Stimulated activated memory B cell treated with anti-CD40 and anti-IgM and Interleukin-4, amounts not matched to agents 10 μg/mL and 1 μg/mL and 100 μg/mL, for 72 hours (primary cell): ENCODE measurements around the gene CLIP2.
A peak's percentile ranks its signal among the peaks of the same experiment; 100 is the strongest.
"Not testable (repeated sequence)": the region's sequence is repeated elsewhere in the genome, so short reads cannot be mapped to it uniquely, and the experiment has no call there.

ENCODE experiments used
- ATAC-seq: fragments of 150-1000 bp; cut with Tn5 transposase; 2 replicates; pipeline ENCODE4 v1.10.0; 2021
- H3K27ac Mint-ChIP-seq: one replicate; pipeline ENCODE4 v1.8.0; 2022; ENCODE audit warnings: mild to moderate bottlenecking, mixed read lengths
- H3K27me3 Mint-ChIP-seq: one replicate; pipeline ENCODE4 v1.8.0; 2022; ENCODE audit warnings: mixed read lengths
- H3K36me3 Mint-ChIP-seq: one replicate; pipeline ENCODE4 v1.8.0; 2022; ENCODE audit warnings: mixed read lengths
- H3K4me1 Mint-ChIP-seq: one replicate; pipeline ENCODE4 v1.8.0; 2022; ENCODE audit warnings: mixed read lengths
- H3K4me3 Mint-ChIP-seq: one replicate; pipeline ENCODE4 v1.8.0; 2022; ENCODE audit warnings: mild to moderate bottlenecking, moderate library complexity, mixed read lengths
- H3K9me3 Mint-ChIP-seq: one replicate; pipeline ENCODE4 v1.8.0; 2022; ENCODE audit warnings: mixed read lengths

The CLIP2 gene

DNA sequence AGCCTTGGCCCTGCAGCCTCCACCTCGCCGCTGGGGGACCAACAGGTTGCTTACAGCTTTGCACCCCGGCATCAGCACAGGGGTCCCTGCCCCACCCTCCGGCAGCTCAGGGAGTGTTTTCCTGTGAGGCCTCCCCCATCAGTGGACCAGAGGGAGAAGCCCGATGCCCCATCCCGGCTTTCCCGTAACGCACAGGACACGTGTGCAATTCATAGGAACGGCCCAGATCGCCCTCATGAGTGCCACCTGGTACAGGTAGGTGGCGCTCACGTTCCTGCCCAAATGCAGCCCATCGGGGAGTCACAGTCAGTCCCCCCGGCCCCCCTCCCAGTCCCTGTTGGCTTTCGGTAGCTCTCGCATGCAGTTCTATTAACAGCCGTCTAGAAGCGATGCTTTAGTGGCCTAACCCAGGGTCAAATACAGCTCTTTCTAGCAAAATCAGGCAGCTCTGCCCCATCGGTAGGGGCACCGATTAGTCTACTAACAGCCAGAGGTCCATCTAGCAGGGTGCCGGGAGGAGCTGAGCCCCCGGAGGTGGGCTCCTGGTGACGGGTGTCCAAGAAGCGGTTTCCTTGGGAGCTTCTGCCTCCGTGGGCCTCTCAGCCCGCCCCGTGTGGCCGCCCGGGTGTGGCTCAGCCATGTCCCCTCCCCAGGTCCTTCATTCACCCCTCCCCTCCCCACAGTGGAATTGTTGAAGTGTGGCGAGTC, 116.1 kb downstream of the CLIP2 start:
- H3K36me3 Mint-ChIP-seq: peaks cover 42% of the 10 kb centered on the region
- ATAC-seq: no peak
- no peak overlapping the region for H3K27ac Mint-ChIP-seq
- H3K9me3 Mint-ChIP-seq: no peaks in the 10 kb centered on the region
- H3K27me3 Mint-ChIP-seq: peaks cover 2% of the 10 kb centered on the region
- peaks cover 6% of the 10 kb centered on the region for H3K4me1 Mint-ChIP-seq
- H3K4me3 Mint-ChIP-seq: no peak overlapping the region

DNA sequence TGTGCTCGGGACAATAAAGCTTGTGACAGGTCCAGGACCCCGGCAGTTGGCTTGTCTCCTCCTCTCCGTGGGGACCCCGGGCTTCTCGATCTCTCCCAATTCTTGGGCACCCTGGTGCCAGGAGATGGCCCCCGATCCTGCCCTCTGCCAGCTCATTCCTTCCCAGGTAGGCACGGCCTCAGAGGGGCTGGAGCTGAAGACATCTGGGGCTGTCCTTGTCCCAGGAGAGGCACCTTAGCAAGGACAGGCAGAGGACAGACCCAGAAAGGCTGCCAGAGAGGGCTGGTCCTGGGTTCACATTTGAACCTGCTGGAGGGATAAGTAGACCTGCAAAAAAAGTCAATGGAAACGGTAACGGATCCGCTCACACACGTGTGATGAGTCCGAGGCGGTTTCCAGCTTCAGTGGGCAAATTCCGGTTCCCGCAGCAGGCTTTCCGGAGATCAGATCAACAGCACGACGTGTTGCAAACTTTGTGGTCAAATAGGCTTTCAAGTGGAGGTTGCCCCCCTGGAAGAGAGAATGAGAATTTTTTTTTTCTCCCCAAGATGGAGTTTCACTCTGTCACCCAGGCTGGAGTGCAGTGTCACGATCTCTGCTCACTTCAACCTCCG, 116.8 kb downstream of the CLIP2 start:
- ATAC-seq: no peak
- H3K4me3 Mint-ChIP-seq: no peak overlapping the region
- H3K27ac Mint-ChIP-seq: no peak overlapping the region
- H3K27me3 Mint-ChIP-seq: peaks cover 8% of the 10 kb centered on the region
- peaks cover 6% of the 10 kb centered on the region for H3K4me1 Mint-ChIP-seq
- H3K36me3 Mint-ChIP-seq: peaks cover 35% of the 10 kb centered on the region
- no peaks in the 10 kb centered on the region for H3K9me3 Mint-ChIP-seq

DNA sequence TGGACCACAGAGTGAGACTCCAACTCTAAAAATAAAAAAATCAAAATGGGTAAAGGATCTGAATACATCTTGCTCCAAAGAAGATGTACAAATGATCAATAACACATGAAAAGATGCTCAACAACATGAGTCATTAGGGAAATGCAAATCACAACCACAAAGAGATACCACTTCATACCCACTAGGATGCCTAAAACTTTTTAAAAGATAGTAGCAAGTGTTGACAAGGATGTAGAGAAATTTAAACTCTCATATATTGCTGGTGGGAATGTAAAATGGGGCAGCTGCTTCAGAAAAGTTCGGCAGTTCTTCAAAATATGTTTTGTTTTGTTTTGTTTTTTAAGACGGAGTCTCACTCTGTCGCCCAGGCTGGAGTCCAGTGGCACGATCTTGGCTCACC, 118.8 kb downstream of the CLIP2 start:
- ATAC-seq: no peak
- Mint-ChIP-seq H3K9me3 (no peaks in the 10 kb centered on the region), H3K27ac (no peak overlapping the region), H3K4me1 (peaks cover 6% of the 10 kb centered on the region), H3K4me3 (no peak overlapping the region), H3K27me3 (peaks cover 9% of the 10 kb centered on the region), H3K36me3 (peaks cover 29% of the 10 kb centered on the region)

DNA sequence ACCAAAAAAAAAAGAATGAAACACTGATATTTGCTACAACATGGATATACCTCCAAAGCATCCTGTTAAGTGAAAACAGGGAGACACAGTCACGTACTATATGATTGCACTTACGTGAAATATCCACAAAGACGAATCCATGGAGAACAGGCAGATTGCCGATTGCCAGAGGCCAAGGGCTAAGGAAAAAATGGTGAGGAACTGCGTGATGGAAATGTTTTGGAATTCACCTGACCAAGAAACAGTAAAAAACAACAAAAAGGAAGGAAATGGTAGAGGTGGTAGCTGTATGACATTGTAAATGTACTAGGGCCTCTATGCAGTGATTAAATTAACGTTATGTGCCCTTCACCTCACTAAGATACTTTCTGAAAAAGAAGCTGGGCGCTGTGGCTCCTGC, 120.4 kb downstream of the CLIP2 start:
- peaks cover 6% of the 10 kb centered on the region for H3K4me1 Mint-ChIP-seq
- H3K4me3 Mint-ChIP-seq: no peak overlapping the region
- H3K36me3 Mint-ChIP-seq: peaks cover 14% of the 10 kb centered on the region
- peaks cover 9% of the 10 kb centered on the region for H3K27me3 Mint-ChIP-seq
- H3K9me3 Mint-ChIP-seq: no peaks in the 10 kb centered on the region
- H3K27ac Mint-ChIP-seq: no peak overlapping the region
- no peak for ATAC-seq

DNA sequence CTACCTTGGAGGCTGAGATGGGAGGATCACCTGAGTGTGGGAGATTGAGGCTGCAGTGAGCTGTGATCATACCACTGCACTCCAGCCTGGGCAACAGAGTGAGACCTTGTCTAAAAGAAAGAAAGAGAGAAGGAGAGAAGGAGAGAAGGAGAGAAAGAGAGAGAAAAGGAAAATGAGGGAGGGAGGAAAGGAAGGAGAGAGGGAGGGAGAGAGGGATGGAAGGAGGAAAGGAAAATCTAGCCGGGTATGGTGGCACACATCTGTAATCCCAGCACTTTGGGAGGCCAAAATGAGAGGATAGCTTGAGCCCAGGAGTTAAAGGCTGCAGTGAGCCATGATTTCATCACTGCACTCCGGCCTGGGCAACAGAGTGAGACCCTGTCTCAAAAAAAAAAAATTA, 121.6 kb downstream of the CLIP2 start:
- H3K4me3 Mint-ChIP-seq: no peak overlapping the region
- no peak for ATAC-seq
- H3K27me3 Mint-ChIP-seq: peaks cover 9% of the 10 kb centered on the region
- no peaks in the 10 kb centered on the region for H3K9me3 Mint-ChIP-seq
- H3K36me3 Mint-ChIP-seq: peaks cover 4% of the 10 kb centered on the region
- H3K4me1 Mint-ChIP-seq: peaks cover 6% of the 10 kb centered on the region
- H3K27ac Mint-ChIP-seq: no peak overlapping the region

DNA sequence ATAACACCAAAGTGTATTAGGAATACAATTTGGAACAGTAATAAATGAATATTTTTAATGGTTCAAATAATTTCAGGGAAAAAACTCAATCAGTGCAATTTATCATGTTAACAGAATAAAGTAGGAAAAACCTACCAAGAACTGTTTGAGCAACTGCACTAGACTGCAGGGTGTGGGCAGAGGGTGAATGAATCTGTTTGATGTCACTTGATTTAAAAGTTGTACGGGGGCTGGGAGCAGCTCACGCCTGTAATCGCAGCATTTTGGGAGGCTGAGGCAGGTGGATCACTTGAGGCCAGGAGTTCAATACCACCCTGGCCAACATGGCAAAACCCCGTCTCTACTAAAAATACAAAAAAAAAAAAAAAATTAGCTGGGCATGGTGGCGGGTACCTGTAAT, 122.4 kb downstream of the CLIP2 start:
- not testable (repeated sequence) for H3K27ac Mint-ChIP-seq, H3K4me3 Mint-ChIP-seq, H3K27me3 Mint-ChIP-seq, H3K36me3 Mint-ChIP-seq, ATAC-seq, H3K4me1 Mint-ChIP-seq, H3K9me3 Mint-ChIP-seq

DNA sequence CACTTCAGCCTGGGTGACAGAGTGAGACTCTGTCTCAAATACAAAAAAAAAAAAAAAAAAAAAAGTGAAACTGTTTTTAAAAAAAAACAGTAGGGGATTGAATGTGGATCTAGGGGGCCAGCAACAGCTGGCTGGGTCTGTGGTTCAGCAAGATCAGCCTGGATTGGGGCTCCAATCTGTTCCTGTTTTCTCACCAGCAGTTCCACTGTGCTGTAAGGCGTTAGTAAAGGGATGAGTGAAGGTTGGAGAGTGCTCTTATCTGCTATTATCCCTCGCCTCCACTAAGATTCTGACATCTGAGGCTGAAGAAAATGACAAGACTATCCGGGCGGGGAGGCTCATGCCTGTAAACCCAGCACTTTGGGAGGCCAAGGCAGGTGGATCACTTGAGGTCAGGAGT, 122.8 kb downstream of the CLIP2 start:
- H3K4me3 Mint-ChIP-seq: no peak overlapping the region
- no peaks in the 10 kb centered on the region for H3K36me3 Mint-ChIP-seq
- peaks cover 9% of the 10 kb centered on the region for H3K27me3 Mint-ChIP-seq
- ATAC-seq: no peak
- no peaks in the 10 kb centered on the region for H3K9me3 Mint-ChIP-seq
- no peak overlapping the region for H3K27ac Mint-ChIP-seq
- H3K4me1 Mint-ChIP-seq: peaks cover 6% of the 10 kb centered on the region

DNA sequence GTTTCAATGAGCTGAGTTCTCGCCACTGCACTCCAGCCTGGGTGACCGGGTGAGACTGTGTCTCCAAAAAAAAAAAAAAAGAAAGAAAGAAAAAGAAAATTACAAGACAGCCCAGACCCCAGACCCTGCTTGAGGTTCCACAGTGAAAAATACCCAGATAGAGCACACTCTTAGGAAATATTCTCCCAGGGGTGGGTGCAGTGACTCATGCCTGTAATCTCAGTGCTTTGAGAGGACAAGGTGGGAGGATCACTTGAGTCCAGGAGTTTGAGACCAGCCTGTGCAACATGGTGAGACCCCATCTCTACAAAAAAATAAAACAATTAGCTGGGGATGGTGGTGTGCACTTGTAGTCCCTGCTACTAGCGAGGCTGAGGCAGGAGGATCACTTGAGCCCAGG, 123.4 kb downstream of the CLIP2 start:
- no peak for ATAC-seq
- Mint-ChIP-seq H3K27me3 (peaks cover 9% of the 10 kb centered on the region), H3K27ac (no peak overlapping the region), H3K4me1 (peaks cover 12% of the 10 kb centered on the region), H3K36me3 (no peaks in the 10 kb centered on the region), H3K9me3 (no peaks in the 10 kb centered on the region), H3K4me3 (no peak overlapping the region)

DNA sequence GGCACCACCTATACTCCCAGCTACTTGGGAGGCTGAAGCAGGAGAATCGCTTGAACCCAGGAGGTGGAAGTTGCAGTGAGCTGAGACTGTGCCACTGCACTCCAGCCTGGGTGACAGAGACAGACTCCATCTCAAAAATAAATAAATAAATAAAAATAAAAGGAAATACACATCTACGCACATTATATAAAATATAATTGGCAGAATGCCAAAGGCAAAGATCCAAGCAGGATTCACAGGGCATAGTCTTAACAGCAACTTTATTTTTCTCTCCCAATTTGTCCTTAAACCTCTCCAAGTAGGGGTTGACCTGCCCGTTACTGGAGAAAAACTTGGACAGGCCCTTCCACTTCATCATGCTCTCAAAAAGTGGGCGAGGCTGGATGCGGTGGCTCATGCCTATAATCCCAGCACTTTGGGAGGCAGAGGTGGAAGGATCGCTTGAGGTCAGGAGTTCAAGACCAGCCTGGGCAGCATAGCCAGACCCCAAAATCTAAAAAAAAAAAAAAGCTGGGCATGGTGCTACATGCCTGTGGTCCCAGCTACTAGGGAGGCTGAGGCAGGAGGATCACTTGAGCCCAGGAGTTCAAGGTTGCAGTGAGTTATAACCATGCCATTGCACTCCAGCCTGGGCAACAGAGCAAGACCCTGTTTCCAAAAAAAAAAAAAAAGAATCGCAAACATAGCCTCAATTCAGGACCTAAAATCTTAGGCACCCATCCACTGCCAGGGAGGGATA, 125.6 kb downstream of the CLIP2 start:
- not testable (repeated sequence) for H3K36me3 Mint-ChIP-seq

DNA sequence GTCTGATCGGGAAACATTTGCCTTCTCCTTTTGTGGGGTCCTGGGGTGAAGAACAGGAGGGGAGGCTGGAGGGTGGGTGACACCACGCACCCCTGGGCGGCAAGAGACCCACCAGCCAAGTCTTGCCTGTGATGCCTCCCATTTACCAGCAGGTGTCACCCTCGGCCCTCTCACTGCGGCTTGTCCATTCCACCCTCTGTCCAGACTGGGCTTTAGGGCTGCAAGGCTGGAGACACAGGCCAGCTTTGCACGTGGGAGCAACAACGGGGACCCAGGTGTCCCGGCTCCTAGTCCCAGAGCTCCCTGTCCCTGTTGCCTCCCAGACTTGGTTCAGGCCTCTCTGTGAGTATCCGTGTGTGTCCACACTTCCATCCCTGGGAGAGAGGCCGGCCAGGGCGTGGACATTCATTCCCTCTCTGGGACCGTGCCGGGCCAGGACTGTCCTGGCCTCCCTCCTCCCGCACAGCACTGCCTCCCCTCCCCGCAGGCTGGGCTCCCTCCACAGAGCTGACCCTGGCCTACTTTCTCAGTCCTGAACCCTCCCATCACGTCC, 128.3 kb downstream of the CLIP2 start:
- Mint-ChIP-seq H3K9me3 (no peaks in the 10 kb centered on the region), H3K27ac (peak overlapping the region; percentile 30), H3K27me3 (no peaks in the 10 kb centered on the region), H3K36me3 (no peaks in the 10 kb centered on the region), H3K4me3 (no peak overlapping the region), H3K4me1 (peaks cover 17% of the 10 kb centered on the region)
- peak; percentile 67 for ATAC-seq

More for the DNA sequence above, 125.6 kb downstream of the CLIP2 start:
- not testable (repeated sequence) for H3K27me3 Mint-ChIP-seq, ATAC-seq, H3K9me3 Mint-ChIP-seq, H3K27ac Mint-ChIP-seq, H3K4me3 Mint-ChIP-seq
- peaks cover 14% of the 10 kb centered on the region for H3K4me1 Mint-ChIP-seq

DNA sequence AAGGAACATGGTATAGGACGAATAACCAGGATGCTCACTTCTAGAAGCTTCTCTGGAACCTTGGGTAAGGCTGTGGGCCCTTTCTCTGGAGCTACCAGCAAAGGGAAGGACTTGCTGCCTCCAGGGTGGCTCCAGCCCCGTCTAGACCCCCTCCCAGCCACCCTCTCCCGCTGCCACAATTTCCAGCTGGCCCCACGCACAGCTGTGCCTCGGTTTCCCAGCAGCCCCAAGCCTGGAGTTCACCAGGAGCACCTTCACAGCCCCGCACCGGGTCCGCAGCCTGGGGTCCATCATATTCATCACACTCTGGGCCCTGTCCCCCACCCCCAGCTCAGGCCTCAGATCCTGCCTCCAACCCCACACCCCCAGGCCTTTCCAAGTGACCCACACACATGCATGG, 128.9 kb downstream of the CLIP2 start:
- Mint-ChIP-seq H3K4me1 (peaks cover 17% of the 10 kb centered on the region), H3K27ac (no peak overlapping the region), H3K36me3 (no peaks in the 10 kb centered on the region), H3K27me3 (no peaks in the 10 kb centered on the region), H3K4me3 (no peak overlapping the region), H3K9me3 (no peaks in the 10 kb centered on the region)
- ATAC-seq: no peak

DNA sequence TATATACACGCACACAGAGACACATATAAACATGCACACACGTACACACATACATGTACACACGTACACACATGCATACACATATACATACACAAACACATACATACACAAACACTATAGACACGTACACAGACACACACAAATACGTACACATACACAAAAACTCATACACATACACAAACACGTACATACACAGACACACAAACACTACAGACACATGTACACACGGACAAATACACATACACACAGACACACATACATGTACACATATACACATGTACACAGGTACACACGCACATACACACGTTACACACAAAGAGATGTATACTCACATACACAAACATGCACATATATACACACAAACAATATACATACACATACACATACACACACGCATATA, 129.3 kb downstream of the CLIP2 start:
- no peaks in the 10 kb centered on the region for H3K36me3 Mint-ChIP-seq
- no peak overlapping the region for H3K27ac Mint-ChIP-seq
- H3K4me1 Mint-ChIP-seq: peaks cover 17% of the 10 kb centered on the region
- H3K4me3 Mint-ChIP-seq: no peak overlapping the region
- H3K27me3 Mint-ChIP-seq: no peaks in the 10 kb centered on the region
- no peak for ATAC-seq
- no peaks in the 10 kb centered on the region for H3K9me3 Mint-ChIP-seq

DNA sequence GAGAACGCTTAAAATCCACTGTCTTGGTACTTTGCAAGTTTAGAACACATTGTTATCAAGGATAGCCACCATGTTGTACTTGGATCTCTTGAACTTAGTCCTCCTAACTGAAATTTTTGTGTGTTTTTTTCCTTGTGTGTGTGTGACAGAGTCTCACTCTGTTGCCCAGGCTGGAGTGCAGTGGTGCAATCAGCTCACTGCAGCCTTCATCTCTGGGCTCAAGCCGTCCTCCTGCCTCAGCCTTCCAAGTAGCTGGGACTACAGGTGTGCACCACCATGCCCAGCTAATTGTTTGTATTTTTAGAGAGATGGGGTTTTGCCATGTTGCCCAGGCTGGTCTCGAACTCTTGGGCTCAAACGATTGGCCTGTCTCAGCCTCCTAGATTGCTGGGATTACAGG, 130.0 kb downstream of the CLIP2 start:
- peaks cover 17% of the 10 kb centered on the region for H3K4me1 Mint-ChIP-seq
- not testable (repeated sequence) for H3K27ac Mint-ChIP-seq, H3K27me3 Mint-ChIP-seq, H3K9me3 Mint-ChIP-seq, ATAC-seq, H3K36me3 Mint-ChIP-seq, H3K4me3 Mint-ChIP-seq

DNA sequence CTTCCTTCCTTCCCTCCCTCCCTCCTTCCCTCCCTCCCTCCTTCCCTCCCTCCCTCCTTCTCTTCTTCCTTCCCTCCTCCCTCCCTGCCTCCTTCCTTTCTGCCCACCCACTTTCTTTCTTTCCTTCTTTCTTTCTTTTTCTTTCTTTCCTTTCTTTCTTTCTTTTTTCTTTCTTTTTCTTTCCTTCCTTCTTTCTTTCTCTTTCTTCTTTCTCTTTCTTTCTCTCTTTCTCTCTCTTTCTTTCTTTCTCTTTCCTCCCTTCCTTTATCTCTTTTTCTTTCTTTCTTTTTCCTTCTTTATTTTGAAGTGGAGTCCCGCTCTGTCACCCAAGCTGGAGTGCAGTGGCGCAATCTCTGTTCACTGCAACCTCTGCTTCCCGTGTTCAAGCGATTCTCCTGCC, 130.8 kb downstream of the CLIP2 start:
- no peaks in the 10 kb centered on the region for H3K36me3 Mint-ChIP-seq
- no peak for ATAC-seq
- peaks cover 17% of the 10 kb centered on the region for H3K4me1 Mint-ChIP-seq
- no peaks in the 10 kb centered on the region for H3K27me3 Mint-ChIP-seq
- no peaks in the 10 kb centered on the region for H3K9me3 Mint-ChIP-seq
- H3K4me3 Mint-ChIP-seq: no peak overlapping the region
- peak overlapping the region; percentile 21 for H3K27ac Mint-ChIP-seq

DNA sequence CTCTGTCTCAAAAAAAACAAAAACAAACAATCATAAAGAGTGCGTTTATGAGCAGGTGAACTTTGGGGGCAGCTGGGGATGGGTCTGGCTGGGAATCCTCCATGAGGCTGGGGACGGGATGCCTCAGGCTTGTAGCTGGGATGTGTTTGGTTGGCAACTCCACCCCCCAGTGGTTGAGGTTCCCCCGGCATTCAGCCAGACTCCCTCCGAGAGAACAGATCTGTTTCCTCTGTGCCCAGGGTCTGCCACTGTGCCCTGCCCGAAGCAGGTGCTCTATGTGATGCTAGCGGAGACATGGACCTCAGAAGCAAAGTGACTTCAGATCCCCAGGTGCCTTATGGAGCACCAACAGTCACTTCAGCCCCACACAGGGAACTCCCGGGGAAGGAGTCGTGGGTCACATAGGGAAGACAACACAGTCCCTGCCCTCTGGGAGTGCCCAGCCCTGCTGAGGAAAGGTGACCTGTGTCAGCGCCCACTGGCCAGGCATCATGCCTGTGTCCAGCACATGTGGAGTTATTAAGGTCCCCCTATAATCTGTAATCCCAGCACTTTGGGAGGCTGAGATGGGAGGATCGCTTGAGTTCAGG, 135.2 kb downstream of the CLIP2 start:
- Mint-ChIP-seq H3K4me3 (no peak overlapping the region), H3K4me1 (peaks cover 9% of the 10 kb centered on the region), H3K9me3 (no peaks in the 10 kb centered on the region), H3K27me3 (no peaks in the 10 kb centered on the region), H3K27ac (no peak overlapping the region), H3K36me3 (no peaks in the 10 kb centered on the region)
- ATAC-seq: no peak
